ENCODE measurements around the gene KAZN. TPM values are rescaled to one million over a fixed set of nuclear protein-coding genes. Genes with fewer than 3 reads are reported as not detected.

The KAZN gene
- total RNA-seq, 1 donor from 2014 or later, result 2.8 TPM

- H3K4me3 ChIP-seq (ENCODE audit: low read depth, low read length), result no peak overlapping the region
- TF ChIP-seq, protein P1, sequence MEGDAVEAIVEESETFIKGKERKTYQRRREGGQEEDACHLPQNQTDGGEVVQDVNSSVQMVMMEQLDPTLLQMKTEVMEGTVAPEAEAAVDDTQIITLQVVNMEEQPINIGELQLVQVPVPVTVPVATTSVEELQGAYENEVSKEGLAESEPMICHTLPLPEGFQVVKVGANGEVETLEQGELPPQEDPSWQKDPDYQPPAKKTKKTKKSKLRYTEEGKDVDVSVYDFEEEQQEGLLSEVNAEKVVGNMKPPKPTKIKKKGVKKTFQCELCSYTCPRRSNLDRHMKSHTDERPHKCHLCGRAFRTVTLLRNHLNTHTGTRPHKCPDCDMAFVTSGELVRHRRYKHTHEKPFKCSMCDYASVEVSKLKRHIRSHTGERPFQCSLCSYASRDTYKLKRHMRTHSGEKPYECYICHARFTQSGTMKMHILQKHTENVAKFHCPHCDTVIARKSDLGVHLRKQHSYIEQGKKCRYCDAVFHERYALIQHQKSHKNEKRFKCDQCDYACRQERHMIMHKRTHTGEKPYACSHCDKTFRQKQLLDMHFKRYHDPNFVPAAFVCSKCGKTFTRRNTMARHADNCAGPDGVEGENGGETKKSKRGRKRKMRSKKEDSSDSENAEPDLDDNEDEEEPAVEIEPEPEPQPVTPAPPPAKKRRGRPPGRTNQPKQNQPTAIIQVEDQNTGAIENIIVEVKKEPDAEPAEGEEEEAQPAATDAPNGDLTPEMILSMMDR (IDR thresholded peaks at IDR 0.05; ENCODE audit: insufficient read depth, low read length, poor library complexity, severe bottlenecking), result no peak
- H3K27me3 ChIP-seq (ENCODE audit: control insufficient read depth, insufficient read depth, low read length), result peaks cover 26% of the 10 kb centered on the region
- no peak for DNase-seq (ENCODE audit: low read depth)
- H3K36me3 ChIP-seq (ENCODE audit: control insufficient read depth, insufficient read depth, low read length), result no peaks in the 10 kb centered on the region
Observed at GRCh38 chr1:14596591-14596990, 1.9 kb upstream of the KAZN start.

DNA sequence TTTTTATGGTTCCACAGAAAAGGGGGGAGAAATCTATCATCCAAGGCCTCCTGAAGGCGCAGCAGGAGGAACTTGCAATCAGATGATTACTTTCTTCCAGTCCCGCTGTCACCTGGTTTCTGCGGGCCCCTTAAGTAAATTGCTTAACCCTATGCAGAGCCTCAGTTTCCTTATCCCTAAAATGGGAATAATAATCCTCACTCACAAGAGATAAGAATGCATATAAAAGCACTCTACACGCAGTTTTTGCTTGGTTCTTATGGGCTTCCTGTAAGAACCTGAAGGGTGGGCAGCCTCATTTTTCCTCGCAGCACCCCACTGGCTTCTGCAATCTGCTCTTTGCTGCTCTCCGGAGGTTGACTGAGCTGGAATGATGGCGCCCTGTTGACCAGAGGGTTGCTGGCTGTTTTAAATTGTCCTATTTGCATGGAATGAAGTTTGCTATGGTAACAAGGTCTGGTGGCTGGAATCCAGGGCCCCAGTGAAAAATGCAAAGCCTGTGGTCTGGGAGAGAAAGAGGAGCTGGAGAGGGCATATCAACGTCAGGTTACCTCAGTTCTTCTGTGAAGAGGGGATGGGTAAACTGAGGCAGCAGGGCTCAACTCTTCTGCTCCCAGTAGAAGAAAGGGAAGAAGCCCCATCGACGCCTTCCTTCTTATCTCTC is 1.0 kb upstream of the KAZN start:
- peaks cover 26% of the 10 kb centered on the region for H3K27me3 ChIP-seq (ENCODE audit: control insufficient read depth, insufficient read depth, low read length)
- peak; percentile 21 for DNase-seq (ENCODE audit: low read depth)
- H3K36me3 ChIP-seq (ENCODE audit: control insufficient read depth, insufficient read depth, low read length), result no peaks in the 10 kb centered on the region
- TF ChIP-seq, protein P1 (IDR thresholded peaks at IDR 0.05; ENCODE audit: insufficient read depth, low read length, poor library complexity, severe bottlenecking), result no peak
- H3K4me3 ChIP-seq (ENCODE audit: low read depth, low read length), result no peak overlapping the region

DNA sequence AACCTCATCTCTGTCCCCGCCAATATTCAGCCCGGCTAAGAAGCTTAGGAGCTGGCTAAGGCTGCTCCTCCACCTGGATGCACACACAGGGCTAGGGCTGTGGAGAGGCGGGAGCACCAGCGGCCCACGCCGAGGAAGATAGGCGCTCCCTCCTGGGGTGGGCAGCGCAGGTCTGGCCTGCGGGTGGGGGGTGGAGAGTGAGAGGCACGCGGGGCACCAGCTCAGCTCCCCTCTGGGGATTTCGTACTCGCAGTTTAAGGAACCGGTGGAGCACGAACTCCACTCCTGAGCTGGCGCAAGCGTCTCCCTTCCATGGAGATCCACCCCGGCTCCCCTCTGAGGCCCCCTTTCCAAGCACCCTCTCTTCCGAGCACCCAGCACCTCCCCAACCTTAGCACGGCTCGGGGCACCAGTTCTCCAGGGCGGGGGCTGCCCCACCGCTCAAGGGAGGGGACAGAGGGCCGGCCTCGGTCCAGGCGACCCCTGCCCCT is 433 bp upstream of the KAZN start:
- TF ChIP-seq, protein P1 (IDR thresholded peaks at IDR 0.05; ENCODE audit: insufficient read depth, low read length, poor library complexity, severe bottlenecking), result no peak
- peak overlapping the region; percentile 62 for H3K4me3 ChIP-seq (ENCODE audit: low read depth, low read length)
- no peak for DNase-seq (ENCODE audit: low read depth)
- no peaks in the 10 kb centered on the region for H3K36me3 ChIP-seq (ENCODE audit: control insufficient read depth, insufficient read depth, low read length)
- H3K27me3 ChIP-seq (ENCODE audit: control insufficient read depth, insufficient read depth, low read length), result peaks cover 26% of the 10 kb centered on the region

GRCh38 chr1:14599183-14599791 is 802 bp downstream of the KAZN start:
- TF ChIP-seq, protein P1 (IDR thresholded peaks at IDR 0.05; ENCODE audit: insufficient read depth, low read length, poor library complexity, severe bottlenecking), result no peak
- DNase-seq (ENCODE audit: low read depth), result no peak
- peaks cover 26% of the 10 kb centered on the region for H3K27me3 ChIP-seq (ENCODE audit: control insufficient read depth, insufficient read depth, low read length)
- peak overlapping the region; percentile 62 for H3K4me3 ChIP-seq (ENCODE audit: low read depth, low read length)
- no peaks in the 10 kb centered on the region for H3K36me3 ChIP-seq (ENCODE audit: control insufficient read depth, insufficient read depth, low read length)

- DNase-seq (ENCODE audit: low read depth), result no peak
- Histone ChIP-seq H3K27me3 (ENCODE audit: control insufficient read depth, insufficient read depth, low read length) (peaks cover 26% of the 10 kb centered on the region), H3K4me3 (ENCODE audit: low read depth, low read length) (peak overlapping the region; percentile 62), H3K36me3 (ENCODE audit: control insufficient read depth, insufficient read depth, low read length) (no peaks in the 10 kb centered on the region)
- TF ChIP-seq, protein P1 (IDR thresholded peaks at IDR 0.05; ENCODE audit: insufficient read depth, low read length, poor library complexity, severe bottlenecking), result no peak
Observed at GRCh38 chr1:14599800-14600199, 1.3 kb downstream of the KAZN start.

Data from kidney epithelial cell (primary cell).